Tibial nerve (tissue), 4 donors: ENCODE results near the gene ANKRD11. TPM values are rescaled to one million over a fixed set of nuclear protein-coding genes. Genes with fewer than 3 reads are reported as not detected.
"Not testable (repeated sequence)": the region's sequence is repeated elsewhere in the genome, so short reads cannot be mapped to it uniquely, and the experiment has no call there.

Experiments
- DNase-seq, 2 donors: peaks; one replicate each; pipeline ENCODE4 v3.0.0-alpha.2; 2019; ENCODE audit warnings: low spot score in 2 of 2
- H3K27ac ChIP-seq, 4 donors: fragments of 200-600 bp; sonication (generic) in 3 of 4; one replicate each; pipeline ENCODE4 v1.5.1; 2017 to 2019; ENCODE audit warnings: mild to moderate bottlenecking in 1 of 4
- H3K27me3 ChIP-seq, 2 donors: fragments of 200-600 bp; sonication (generic) in 1 of 2; one replicate each; pipeline versions ENCODE4 v1.5.1 to v1.6.0; 2017 to 2019
- H3K36me3 ChIP-seq, 3 donors: fragments of 200-600 bp; sonication (generic); one replicate each; pipeline ENCODE4 v1.5.1; 2018 to 2019
- H3K4me1 ChIP-seq, 4 donors: fragments of 200-600 bp; sonication (generic) in 3 of 4; one replicate each; pipeline ENCODE4 v1.5.1; 2017 to 2019
- H3K4me3 ChIP-seq, 4 donors: fragments of 200-600 bp; sonication (generic) in 3 of 4; one replicate each; pipeline ENCODE4 v1.5.1; 2017 to 2019; ENCODE audit warnings: mild to moderate bottlenecking in 1 of 4, moderate library complexity in 1 of 4
- H3K9me3 ChIP-seq, 4 donors: fragments of 200-600 bp; sonication (generic) in 3 of 4; one replicate each; pipeline ENCODE4 v1.5.1; 2017 to 2019
- EP300 ChIP-seq, 2 donors: sonication (generic); formaldehyde crosslinking; IDR thresholded peaks; one replicate each; pipeline ENCODE4 v1.6.1; 2017; ENCODE audit warnings: antibody characterized with exemption in 2 of 2, mild to moderate bottlenecking in 1 of 2
- POLR2A ChIP-seq, 2 donors: fragments of 450-650 bp; IDR thresholded peaks; one replicate each; pipeline ENCODE4 v1.6.1; 2017; ENCODE audit warnings: antibody characterized with exemption in 2 of 2, mild to moderate bottlenecking in 2 of 2, moderate library complexity in 2 of 2
- WGBS, 2 donors: methylation state at CpG; one replicate each; pipeline ENCODE4 v1.1.5; 2018; 5-methylcytosine and 5-hydroxymethylcytosine counted together
- total RNA-seq, 4 donors: library from RNA; depleted of rRNA; stranded (reverse); fragments of >200 nt; gene quantifications; one replicate each; pipeline ENCODE4 v1.1.0, GENCODE V29; 2016
- TF ChIP-seq, protein P1 (sequence below), 5 experiments: fragments of 200-600 bp in 3 of 5; fragments of 450-650 bp in 2 of 5; sonication (generic) in 3 of 5; IDR thresholded peaks; one replicate each; pipeline ENCODE4 v1.5.1; 2016 to 2019; ENCODE audit warnings: antibody characterized with exemption in 5 of 5, mild to moderate bottlenecking in 3 of 5, moderate library complexity in 2 of 5

Gene ANKRD11
- total RNA-seq, 4 donors from 2014 or later = 104 to 177 (median 112) TPM

DNA sequence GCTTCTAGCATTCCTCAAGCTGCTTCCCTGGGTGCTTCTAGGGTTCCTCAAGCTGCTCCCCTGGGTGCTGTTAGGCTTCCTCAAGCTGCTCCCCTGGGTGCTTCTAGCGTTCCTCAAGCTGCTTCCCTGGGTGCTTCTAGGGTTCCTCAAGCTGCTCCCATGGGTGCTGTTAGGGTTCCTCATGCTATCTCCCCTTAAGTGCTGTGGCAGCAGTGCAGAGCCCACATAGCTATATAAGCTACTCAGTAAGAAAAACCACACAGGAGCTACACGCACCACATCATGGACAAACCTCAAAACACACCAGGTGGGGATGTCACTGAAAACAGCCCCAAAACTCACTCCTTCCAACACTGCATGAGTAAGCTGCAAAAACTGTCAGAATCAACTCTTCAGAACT is 35.2 kb downstream of the ANKRD11 start:
- no peak overlapping the region for H3K4me3 ChIP-seq
- peaks cover 0 to 62% (median 27%) of the 10 kb centered on the region in 4 donors for H3K4me1 ChIP-seq
- DNase-seq = no peak
- no peaks in the 10 kb centered on the region for H3K27me3 ChIP-seq
- no peaks in the 10 kb centered on the region for H3K9me3 ChIP-seq
- TF ChIP-seq POLR2A (IDR thresholded peaks at IDR 0.05) (no peak), EP300 (IDR thresholded peaks at IDR 0.05) (no peak)
- TF ChIP-seq, protein P1, sequence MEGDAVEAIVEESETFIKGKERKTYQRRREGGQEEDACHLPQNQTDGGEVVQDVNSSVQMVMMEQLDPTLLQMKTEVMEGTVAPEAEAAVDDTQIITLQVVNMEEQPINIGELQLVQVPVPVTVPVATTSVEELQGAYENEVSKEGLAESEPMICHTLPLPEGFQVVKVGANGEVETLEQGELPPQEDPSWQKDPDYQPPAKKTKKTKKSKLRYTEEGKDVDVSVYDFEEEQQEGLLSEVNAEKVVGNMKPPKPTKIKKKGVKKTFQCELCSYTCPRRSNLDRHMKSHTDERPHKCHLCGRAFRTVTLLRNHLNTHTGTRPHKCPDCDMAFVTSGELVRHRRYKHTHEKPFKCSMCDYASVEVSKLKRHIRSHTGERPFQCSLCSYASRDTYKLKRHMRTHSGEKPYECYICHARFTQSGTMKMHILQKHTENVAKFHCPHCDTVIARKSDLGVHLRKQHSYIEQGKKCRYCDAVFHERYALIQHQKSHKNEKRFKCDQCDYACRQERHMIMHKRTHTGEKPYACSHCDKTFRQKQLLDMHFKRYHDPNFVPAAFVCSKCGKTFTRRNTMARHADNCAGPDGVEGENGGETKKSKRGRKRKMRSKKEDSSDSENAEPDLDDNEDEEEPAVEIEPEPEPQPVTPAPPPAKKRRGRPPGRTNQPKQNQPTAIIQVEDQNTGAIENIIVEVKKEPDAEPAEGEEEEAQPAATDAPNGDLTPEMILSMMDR (IDR thresholded peaks at IDR 0.05) = no peak
- H3K27ac ChIP-seq = no peak overlapping the region
- no peaks in the 10 kb centered on the region for H3K36me3 ChIP-seq
- 87 to 93% methylated on average over 2 of the region's 2 CpGs for WGBS, 2 donors

DNA sequence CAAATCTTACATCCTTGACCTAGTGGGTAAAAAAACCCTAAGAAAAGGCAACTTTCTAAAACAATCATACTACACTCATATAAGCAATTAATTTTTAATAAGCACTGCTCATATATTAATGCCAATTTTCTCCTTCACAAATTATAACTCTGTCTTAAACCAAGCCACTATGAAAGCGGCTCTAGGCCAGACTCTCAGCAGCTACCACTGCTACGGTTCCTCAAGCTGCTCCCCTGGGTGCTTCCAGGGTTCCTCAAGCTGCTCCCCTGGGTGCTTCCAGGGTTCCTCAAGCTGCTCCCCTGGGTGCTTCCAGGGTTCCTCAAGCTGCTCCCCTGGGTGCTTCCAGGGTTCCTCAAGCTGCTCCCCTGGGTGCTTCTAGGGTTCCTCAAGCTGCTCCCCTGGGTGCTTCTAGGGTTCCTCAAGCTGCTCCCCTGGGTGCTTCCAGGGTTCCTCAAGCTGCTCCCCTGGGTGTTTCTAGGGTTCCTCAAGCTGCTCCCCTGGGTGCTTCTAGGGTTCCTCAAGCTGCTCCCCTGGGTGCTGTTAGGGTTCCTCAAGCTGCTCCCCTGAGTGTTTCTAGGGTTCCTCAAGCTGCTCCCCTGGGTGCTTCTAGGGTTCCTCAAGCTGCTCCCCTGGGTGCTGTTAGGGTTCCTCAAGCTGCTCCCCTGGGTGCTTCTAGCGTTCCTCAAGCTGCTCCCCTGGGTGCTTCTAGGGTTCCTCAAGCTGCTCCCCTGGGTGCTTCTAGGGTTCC is 35.8 kb downstream of the ANKRD11 start:
- H3K27ac ChIP-seq, H3K9me3 ChIP-seq: not testable (repeated sequence)
- peaks cover 0 to 67% (median 32%) of the 10 kb centered on the region in 4 donors for H3K4me1 ChIP-seq

DNA sequence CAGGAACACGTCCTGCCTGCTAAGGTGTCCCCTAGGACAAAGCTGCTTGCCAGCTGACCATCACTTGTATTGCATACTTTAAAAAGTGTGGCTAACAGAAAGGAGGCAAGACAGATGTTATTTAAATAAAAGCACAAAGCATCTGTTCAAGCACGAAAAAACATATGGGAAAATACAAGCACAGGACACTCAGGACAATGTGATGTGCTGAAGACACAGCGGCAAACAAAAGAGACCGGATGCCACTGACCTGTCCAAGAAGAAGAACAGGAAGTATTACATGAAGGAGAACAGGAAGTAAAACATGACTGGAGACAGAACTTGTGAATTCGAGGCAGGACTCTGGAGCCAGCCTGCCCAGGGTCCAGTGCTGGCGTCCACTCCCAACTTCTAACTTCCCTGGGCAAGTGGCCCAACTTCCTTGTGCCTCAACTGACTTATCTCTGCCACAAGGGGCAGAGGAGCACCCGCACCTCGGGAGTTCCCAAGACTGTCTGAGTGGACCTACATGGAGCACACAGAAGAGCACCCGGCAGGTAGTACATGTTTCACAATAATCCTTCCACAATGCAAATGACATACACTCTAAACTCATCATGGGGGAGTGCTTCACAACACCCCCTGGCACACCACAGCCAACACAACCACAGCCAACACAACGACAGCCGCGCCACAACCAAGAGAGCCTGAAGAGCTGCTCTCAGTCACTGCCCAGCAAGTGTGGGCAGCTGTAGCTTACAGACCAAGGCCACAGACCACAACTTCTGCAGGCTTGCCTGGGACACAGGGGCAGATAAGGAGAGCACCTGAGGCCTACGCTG is 36.6 kb downstream of the ANKRD11 start:
- Histone ChIP-seq H3K4me3 (no peak overlapping the region), H3K27me3 (no peaks in the 10 kb centered on the region), H3K36me3 (no peaks in the 10 kb centered on the region), H3K27ac (peak overlapping the region in 2 of 4 donors; percentile 8 to 22), H3K4me1 (peaks cover 0 to 62% (median 33%) of the 10 kb centered on the region in 4 donors), H3K9me3 (no peaks in the 10 kb centered on the region)
- WGBS, 2 donors = 58 to 60% methylated on average over 13 of the region's 13 CpGs
- no peak for DNase-seq
- no peak for TF ChIP-seq EP300 (IDR thresholded peaks at IDR 0.05)
- no peak for TF ChIP-seq POLR2A (IDR thresholded peaks at IDR 0.05)
- TF ChIP-seq, protein P1 (IDR thresholded peaks at IDR 0.05) = no peak

More for the DNA sequence above, 35.8 kb downstream of the ANKRD11 start:
- DNase-seq, H3K4me3 ChIP-seq, H3K27me3 ChIP-seq, H3K36me3 ChIP-seq: not testable (repeated sequence)
- WGBS, 2 donors = 89 to 93% methylated on average over 3 of the region's 3 CpGs

DNA sequence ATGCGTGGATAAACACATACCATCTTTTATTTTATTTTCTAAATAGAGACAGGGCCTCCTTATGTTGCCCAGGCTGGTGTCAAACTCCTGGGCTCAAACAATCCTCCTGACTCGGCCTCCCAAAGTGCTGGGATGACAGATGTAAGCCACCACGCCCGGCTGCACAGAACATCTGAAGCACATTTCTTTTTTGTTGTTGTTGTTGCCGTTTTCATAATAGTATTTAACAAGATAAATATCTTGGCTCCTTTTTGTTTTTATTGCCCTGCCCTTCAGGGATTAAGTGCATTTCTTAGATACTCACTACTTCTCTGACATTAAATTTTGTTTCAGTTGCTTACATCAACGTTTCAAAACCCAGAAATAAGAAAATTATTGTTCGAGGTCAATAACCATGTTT is 37.4 kb downstream of the ANKRD11 start:
- no peak overlapping the region for H3K27ac ChIP-seq
- TF ChIP-seq POLR2A (IDR thresholded peaks at IDR 0.05) = no peak
- no peak for TF ChIP-seq EP300 (IDR thresholded peaks at IDR 0.05)
- TF ChIP-seq, protein P1 (IDR thresholded peaks at IDR 0.05) = no peak
- DNase-seq = no peak
- peaks cover 0 to 66% (median 33%) of the 10 kb centered on the region in 4 donors for H3K4me1 ChIP-seq
- 42 to 54% methylated on average over 7 of the region's 7 CpGs for WGBS, 2 donors
- no peaks in the 10 kb centered on the region for H3K27me3 ChIP-seq
- H3K36me3 ChIP-seq = no peaks in the 10 kb centered on the region
- no peak overlapping the region for H3K4me3 ChIP-seq
- no peaks in the 10 kb centered on the region for H3K9me3 ChIP-seq

DNA sequence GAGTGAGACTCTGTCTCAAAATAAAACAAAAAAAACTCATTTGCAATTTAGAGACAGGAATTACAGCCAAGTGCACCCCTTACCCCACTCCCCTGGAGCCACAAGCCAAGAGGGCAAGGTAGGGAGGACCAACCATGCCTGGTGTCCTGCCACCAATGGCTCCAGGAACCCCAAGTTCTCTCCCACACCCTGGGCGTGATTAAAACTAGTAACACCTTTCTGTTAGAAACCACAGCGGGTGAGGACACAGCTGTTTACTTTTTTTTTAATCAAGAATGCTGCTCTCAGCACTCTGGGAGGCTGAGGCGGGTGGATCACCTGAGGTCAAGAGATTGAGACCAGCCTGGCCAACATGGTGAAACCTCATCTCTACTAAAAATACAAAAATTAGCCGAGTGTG is 38.1 kb downstream of the ANKRD11 start:
- H3K4me3 ChIP-seq = no peak overlapping the region
- H3K27me3 ChIP-seq = no peaks in the 10 kb centered on the region
- no peaks in the 10 kb centered on the region for H3K9me3 ChIP-seq
- no peak overlapping the region for H3K27ac ChIP-seq
- DNase-seq = no peak
- TF ChIP-seq, protein P1 (IDR thresholded peaks at IDR 0.05) = no peak
- TF ChIP-seq EP300 (IDR thresholded peaks at IDR 0.05) (no peak), POLR2A (IDR thresholded peaks at IDR 0.05) (no peak)
- H3K4me1 ChIP-seq = peaks cover 0 to 72% (median 40%) of the 10 kb centered on the region in 4 donors
- H3K36me3 ChIP-seq = no peaks in the 10 kb centered on the region
- 87 to 93% methylated on average over 4 of the region's 4 CpGs for WGBS, 2 donors
